NT2/D1 (cell line): ENCODE results near the gene CERS3.

Source experiments
- SUZ12 ChIP-seq: IDR thresholded peaks from 2 replicates; pipeline ENCODE4 v1.6.1; 2011; ENCODE audit not compliant: insufficient read length, insufficient read depth; ENCODE audit errors: extremely low read depth
- YY1 ChIP-seq: IDR thresholded peaks from 2 replicates; pipeline ENCODE4 v1.6.1; 2011; ENCODE audit not compliant: insufficient read length, insufficient read depth

DNA sequence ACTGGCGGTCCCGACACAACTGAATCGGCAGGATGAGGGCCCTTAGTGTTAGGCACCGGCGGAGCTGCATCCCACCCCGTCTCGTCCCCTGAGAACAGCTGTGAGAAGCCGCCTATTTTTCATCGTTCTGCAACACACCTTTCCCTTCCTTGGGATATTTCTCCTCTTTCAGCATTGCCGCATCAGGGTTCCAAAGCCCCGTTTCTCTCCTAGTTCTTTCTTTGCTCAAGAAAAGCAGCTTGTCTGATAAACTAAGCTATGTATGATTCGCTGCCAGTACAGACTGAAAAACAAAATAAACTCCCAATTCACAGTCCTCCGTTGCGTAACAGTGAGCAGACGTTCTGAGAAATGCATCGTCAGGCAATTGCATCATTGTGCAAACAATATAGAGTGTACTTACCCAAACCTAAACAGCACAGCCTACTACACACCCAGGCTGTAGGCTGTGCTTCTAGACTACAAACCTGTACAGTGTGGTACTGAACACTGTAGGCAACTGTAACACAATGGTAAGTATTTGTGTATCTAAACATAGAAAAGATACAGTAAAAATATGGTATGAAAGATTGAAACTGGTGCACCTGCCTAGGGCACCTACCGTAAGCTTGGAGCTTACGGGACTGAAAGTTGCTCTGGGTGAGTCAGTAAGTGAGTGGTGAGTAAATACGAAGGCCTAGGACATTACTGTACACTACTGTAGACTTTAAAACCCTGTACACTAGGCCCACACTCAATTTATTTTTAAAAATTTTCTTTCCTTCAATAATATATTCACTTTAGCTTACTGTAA, 178.1 kb downstream of the CERS3 start:
- no peak for TF ChIP-seq YY1
- no peak for TF ChIP-seq SUZ12
